ACC112 (cell line): ENCODE results near the gene VCAN.

Experiments used
- H2AFZ ChIP-seq: fragments of 200-600 bp; sonication (generic); one replicate; pipeline ENCODE4 v1.6.0; 2017; ENCODE audit warnings: antibody characterized with exemption, low read length; ENCODE audit not compliant: unreplicated experiment
- H3K27ac ChIP-seq: fragments of 200-600 bp; sonication (generic); 2 replicates; pipeline ENCODE4 v1.5.1; 2014; ENCODE audit warnings: low read depth, mild to moderate bottlenecking, antibody characterized with exemption, low read length, moderate library complexity
- H3K27me3 ChIP-seq: fragments of 200-600 bp; sonication (generic); 2 replicates; pipeline ENCODE4 v1.6.1; 2014; ENCODE audit warnings: mild to moderate bottlenecking, antibody characterized with exemption, low read length, moderate library complexity, mixed read lengths; ENCODE audit not compliant: insufficient read depth
- H3K36me3 ChIP-seq: fragments of 200-600 bp; sonication (generic); 2 replicates; pipeline ENCODE4 v1.6.1; 2016; ENCODE audit warnings: mild to moderate bottlenecking, antibody characterized with exemption, low read length, moderate library complexity, mixed read lengths; ENCODE audit not compliant: insufficient read depth
- H3K4me1 ChIP-seq: fragments of 200-600 bp; sonication (generic); one replicate; pipeline ENCODE4 v1.6.1; 2016; ENCODE audit warnings: low read length, mixed read lengths; ENCODE audit not compliant: insufficient read depth, unreplicated experiment, control insufficient read depth
- H3K4me3 ChIP-seq: fragments of 200-600 bp; sonication (generic); 2 replicates; pipeline ENCODE4 v1.5.1; 2014; ENCODE audit warnings: mild to moderate bottlenecking, low read depth, low read length
- H3K79me2 ChIP-seq: fragments of 200-600 bp; sonication (generic); one replicate; pipeline ENCODE4 v1.6.0; 2016; ENCODE audit warnings: low read length; ENCODE audit not compliant: control insufficient read depth, unreplicated experiment, insufficient read depth

VCAN gene

GRCh38 chr5:83440826-83441225 lies 30.7 kb upstream of the VCAN start:
- H3K27me3 ChIP-seq: no peaks in the 10 kb centered on the region
- no peaks in the 10 kb centered on the region for H3K4me1 ChIP-seq
- H3K79me2 ChIP-seq: no peaks in the 10 kb centered on the region
- H3K36me3 ChIP-seq: no peaks in the 10 kb centered on the region
- H3K4me3 ChIP-seq: no peak overlapping the region
- H2AFZ ChIP-seq: no peak overlapping the region
- H3K27ac ChIP-seq: no peak overlapping the region

GRCh38 chr5:83441747-83442146 lies 29.8 kb upstream of the VCAN start:
- no peaks in the 10 kb centered on the region for H3K27me3 ChIP-seq
- H3K4me1 ChIP-seq: no peaks in the 10 kb centered on the region
- H3K4me3 ChIP-seq: no peak overlapping the region
- H3K27ac ChIP-seq: no peak overlapping the region
- no peaks in the 10 kb centered on the region for H3K36me3 ChIP-seq
- H3K79me2 ChIP-seq: no peaks in the 10 kb centered on the region
- no peak overlapping the region for H2AFZ ChIP-seq

- H3K36me3 ChIP-seq: no peaks in the 10 kb centered on the region
- no peak overlapping the region for H2AFZ ChIP-seq
- no peak overlapping the region for H3K27ac ChIP-seq
- H3K27me3 ChIP-seq: no peaks in the 10 kb centered on the region
- H3K4me1 ChIP-seq: no peaks in the 10 kb centered on the region
- no peak overlapping the region for H3K4me3 ChIP-seq
- H3K79me2 ChIP-seq: no peaks in the 10 kb centered on the region
These were observed 28.0 kb upstream of the VCAN start for GRCh38 chr5:83443534-83443933.

- H3K79me2 ChIP-seq: no peaks in the 10 kb centered on the region
- H3K36me3 ChIP-seq: no peaks in the 10 kb centered on the region
- no peaks in the 10 kb centered on the region for H3K4me1 ChIP-seq
- no peak overlapping the region for H3K27ac ChIP-seq
- no peak overlapping the region for H2AFZ ChIP-seq
- no peak overlapping the region for H3K4me3 ChIP-seq
- H3K27me3 ChIP-seq: no peaks in the 10 kb centered on the region
These were observed 27.1 kb upstream of the VCAN start for GRCh38 chr5:83444445-83444844.

- H3K27me3 ChIP-seq: no peaks in the 10 kb centered on the region
- H3K27ac ChIP-seq: no peak overlapping the region
- H3K4me3 ChIP-seq: no peak overlapping the region
- H2AFZ ChIP-seq: no peak overlapping the region
- no peaks in the 10 kb centered on the region for H3K79me2 ChIP-seq
- H3K36me3 ChIP-seq: no peaks in the 10 kb centered on the region
- H3K4me1 ChIP-seq: no peaks in the 10 kb centered on the region
These were observed 25.1 kb upstream of the VCAN start for GRCh38 chr5:83446253-83446947.

- H3K4me3 ChIP-seq: no peak overlapping the region
- no peak overlapping the region for H3K27ac ChIP-seq
- H3K79me2 ChIP-seq: no peaks in the 10 kb centered on the region
- no peak overlapping the region for H2AFZ ChIP-seq
- H3K27me3 ChIP-seq: no peaks in the 10 kb centered on the region
- H3K4me1 ChIP-seq: no peaks in the 10 kb centered on the region
- H3K36me3 ChIP-seq: no peaks in the 10 kb centered on the region
These were observed 24.0 kb upstream of the VCAN start for GRCh38 chr5:83447533-83447932.

- Histone ChIP-seq H3K27ac (no peak overlapping the region), H3K4me3 (no peak overlapping the region), H2AFZ (no peak overlapping the region)
These were observed 21.2 kb upstream of the VCAN start for GRCh38 chr5:83450183-83450966.

GRCh38 chr5:83450967-83451248 lies 20.6 kb upstream of the VCAN start:
- Histone ChIP-seq H3K4me1 (no peaks in the 10 kb centered on the region), H2AFZ (no peak overlapping the region), H3K4me3 (no peak overlapping the region), H3K27ac (no peak overlapping the region), H3K79me2 (no peaks in the 10 kb centered on the region), H3K27me3 (no peaks in the 10 kb centered on the region), H3K36me3 (no peaks in the 10 kb centered on the region)

More at GRCh38 chr5:83450183-83450966, 21.2 kb upstream of the VCAN start:
- H3K4me1 ChIP-seq: no peaks in the 10 kb centered on the region
- H3K79me2 ChIP-seq: no peaks in the 10 kb centered on the region
- H3K36me3 ChIP-seq: no peaks in the 10 kb centered on the region
- no peaks in the 10 kb centered on the region for H3K27me3 ChIP-seq

- no peaks in the 10 kb centered on the region for H3K36me3 ChIP-seq
- no peak overlapping the region for H2AFZ ChIP-seq
- H3K27ac ChIP-seq: no peak overlapping the region
- H3K79me2 ChIP-seq: no peaks in the 10 kb centered on the region
- H3K4me1 ChIP-seq: no peaks in the 10 kb centered on the region
- no peak overlapping the region for H3K4me3 ChIP-seq
- H3K27me3 ChIP-seq: no peaks in the 10 kb centered on the region
These were observed 19.6 kb upstream of the VCAN start for GRCh38 chr5:83451955-83452354.

- H3K79me2 ChIP-seq: no peaks in the 10 kb centered on the region
- H3K27ac ChIP-seq: no peak overlapping the region
- H3K4me3 ChIP-seq: no peak overlapping the region
- no peaks in the 10 kb centered on the region for H3K27me3 ChIP-seq
- H3K4me1 ChIP-seq: no peaks in the 10 kb centered on the region
- no peak overlapping the region for H2AFZ ChIP-seq
- no peaks in the 10 kb centered on the region for H3K36me3 ChIP-seq
These were observed 17.6 kb upstream of the VCAN start for GRCh38 chr5:83453937-83454336.

- H2AFZ ChIP-seq: no peak overlapping the region
- no peaks in the 10 kb centered on the region for H3K36me3 ChIP-seq
- peaks cover 50% of the 10 kb centered on the region for H3K27me3 ChIP-seq
- no peak overlapping the region for H3K27ac ChIP-seq
- H3K79me2 ChIP-seq: no peaks in the 10 kb centered on the region
- no peaks in the 10 kb centered on the region for H3K4me1 ChIP-seq
- no peak overlapping the region for H3K4me3 ChIP-seq
These were observed 7.3 kb upstream of the VCAN start for GRCh38 chr5:83464261-83464660.
